ENCODE data around the gene KLK4. TPM values are rescaled to one million over a fixed set of nuclear protein-coding genes. Genes with fewer than 3 reads are reported as not detected.

The KLK4 gene
- total and polyA plus RNA-seq, 10 of the 15 experiments (the other 5 are each of a cell fraction or from before 2014, with no cell fraction given) = 0.06 to 0.31 TPM; not detected in 8

- BruUV-seq (replicated peaks) = no TSS peak
- WGBS (ENCODE audit: insufficient coverage, insufficient replicate concordance, low lambda C conversion rate, missing lambda C conversion rate) = 40% methylated on average over 4 of the region's 4 CpGs
- RAD21 ChIA-PET (ENCODE audit: unreplicated experiment) = no interaction called here
- Histone ChIP-seq H3K4me2 (ENCODE audit: control insufficient read depth, insufficient read depth) (no peak overlapping the region), H3K4me1 (ENCODE audit: control insufficient read depth, insufficient read depth, low read length) (no peaks in the 10 kb centered on the region), H3K27ac (ENCODE audit: control insufficient read depth, insufficient read depth) (no peak overlapping the region), H2AFZ (ENCODE audit: control insufficient read depth, low read depth, low read length) (no peak overlapping the region), H3K79me2 (ENCODE audit: control insufficient read depth, insufficient read depth, low read length) (no peaks in the 10 kb centered on the region), H4K20me1 (ENCODE audit: control insufficient read depth, insufficient read depth) (no peaks in the 10 kb centered on the region), H3K4me3 (no peak overlapping the region), H3K36me3 (ENCODE audit: control insufficient read depth in 2 of 2, insufficient read depth in 2 of 2, low read length in 1 of 2) (no peaks in the 10 kb centered on the region), H3K9me3 (replicated peaks; ENCODE audit: control insufficient read depth, insufficient read depth, low read length) (no peaks in the 10 kb centered on the region), H3K9ac (ENCODE audit: control insufficient read depth, insufficient read depth, low read length) (no peak overlapping the region), H3K27me3 (replicated peaks in 1 of 2; ENCODE audit: control insufficient read depth in 2 of 2, insufficient read depth in 2 of 2, low read length in 1 of 2) (no peaks in the 10 kb centered on the region; a peak in 1 of 4 replicates)
- TF ChIP-seq NFYA (IDR thresholded peaks at IDR 0.05; ENCODE audit: borderline replicate concordance, low read depth, low read length) = no peak
- TF ChIP-seq NR2C2 (IDR thresholded peaks at IDR 0.05; ENCODE audit: borderline replicate concordance, control insufficient read depth, insufficient read length, low read depth) = no peak
- no peak for TF ChIP-seq ESRRA (IDR thresholded peaks at IDR 0.05; ENCODE audit: low read length)
- TF ChIP-seq YY1 (IDR thresholded peaks at IDR 0.05; ENCODE audit: low read depth, low read length) = no peak
- no peak for TF ChIP-seq SRF (IDR thresholded peaks at IDR 0.05; ENCODE audit: low read depth in 2 of 2, low read length in 2 of 2)
- TF ChIP-seq E2F8 (IDR thresholded peaks at IDR 0.05; ENCODE audit: low read depth, partially characterized antibody) = no peak
- no peak for TF ChIP-seq CHD4 (IDR thresholded peaks at IDR 0.05)
- TF ChIP-seq BMI1 (IDR thresholded peaks at IDR 0.05; ENCODE audit: borderline replicate concordance) = no peak
- no peak for TF ChIP-seq MYC (IDR thresholded peaks at IDR 0.05; ENCODE audit: insufficient read depth, insufficient read length, insufficient replicate concordance, low read length, severe bottlenecking)
- POLR2A ChIA-PET = no interaction called here
- intact Hi-C loops (cut with micrococcal nuclease; ENCODE audit: unreplicated experiment) (no loop called here), in situ Hi-C loops (cut with MboI) (no loop called here)
- CTCF ChIA-PET = no interaction called here
- SMC1A ChIA-PET (ENCODE audit: uncharacterized antibody, unreplicated experiment) = no interaction called here
- ATAC-seq (no peak), FAIRE-seq (no peak), DNase-seq (ENCODE audit: low read depth, low spot score) (no peak)
These were observed 33.6 kb upstream of the KLK4 start for GRCh38 chr19:50944795-50945194.

All from GM12878 (cell line).